Stimulated activated CD4-positive, alpha-beta T cell treated with anti-CD3 and anti-CD28 coated beads, Interleukin-12 subunit alpha, Interleukin-12 subunit beta, amount 100 ng/mL, for 4 hours (primary cell): ENCODE results near the gene COMMD1.
A peak's percentile ranks its signal among the peaks of the same experiment; 100 is the strongest.
"Not testable (repeated sequence)": the region's sequence is repeated elsewhere in the genome, so short reads cannot be mapped to it uniquely, and the experiment has no call there.

Experiments used
- DNase-seq: peaks from one replicate; pipeline ENCODE4 v3.0.0-alpha.2; 2020

Gene COMMD1

DNA sequence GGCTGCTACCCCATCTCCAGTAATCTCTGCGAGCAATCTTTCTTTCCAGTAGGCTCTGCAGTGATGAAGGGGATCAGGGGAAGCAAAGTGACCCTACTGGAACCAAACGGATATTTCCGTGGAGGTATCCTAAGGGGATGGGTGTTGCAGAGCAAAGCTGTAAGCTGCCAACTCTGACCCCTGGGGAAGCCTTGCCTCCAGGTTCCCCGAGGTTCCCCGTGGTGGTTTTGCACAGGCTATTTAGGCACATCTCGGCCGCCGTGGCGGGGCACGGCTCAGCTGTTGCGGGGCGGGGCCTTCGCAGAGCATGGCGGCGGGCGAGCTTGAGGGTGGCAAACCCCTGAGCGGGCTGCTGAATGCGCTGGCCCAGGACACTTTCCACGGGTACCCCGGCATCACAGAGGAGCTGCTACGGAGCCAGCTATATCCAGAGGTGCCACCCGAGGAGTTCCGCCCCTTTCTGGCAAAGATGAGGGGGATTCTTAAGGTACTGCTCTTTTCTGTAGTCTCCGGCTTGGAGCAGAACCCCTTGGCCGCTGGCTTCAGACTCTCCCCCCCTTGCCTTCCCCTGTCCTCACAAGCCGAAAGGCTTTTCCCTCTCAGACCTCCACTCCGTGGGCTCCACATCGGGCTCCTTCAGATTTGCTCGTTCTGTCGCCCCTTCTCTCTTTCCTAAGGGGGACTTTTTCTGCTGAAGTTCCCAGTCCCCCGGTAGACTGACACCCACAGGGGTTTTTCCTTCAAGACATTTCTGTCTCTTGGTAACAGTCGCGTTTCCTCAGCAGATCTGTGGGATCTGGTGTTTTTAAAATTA, at the start of gene COMMD1:
Gene COMMD1 (plus strand): TSS at position 303 of the 814 bp plus-strand sequence. CDS start 5 bp downstream, at position 308.
- peak; percentile 78 for DNase-seq

- DNase-seq, result no peak
Measured at GRCh38 chr2:61857224-61857623, 48.2 kb upstream of the COMMD1 start.

DNA sequence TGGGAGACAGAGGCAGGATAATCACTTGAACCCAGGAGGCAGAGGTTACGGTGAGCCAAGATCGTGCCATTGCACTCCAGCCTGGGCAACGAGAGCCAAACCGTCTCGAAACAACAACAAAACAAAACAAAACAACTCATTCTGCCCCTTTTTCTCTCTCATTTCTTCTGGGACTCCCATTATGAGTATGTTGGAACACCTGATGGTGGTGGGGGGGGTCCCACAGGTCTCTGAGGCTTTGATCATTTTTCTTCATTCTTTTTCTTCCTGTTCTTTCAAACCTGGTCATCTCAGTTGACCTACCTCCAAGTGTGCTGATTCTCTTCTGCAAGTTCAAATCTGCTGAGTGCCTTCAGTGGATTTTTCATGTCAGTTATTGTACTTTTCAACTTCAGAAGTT, 43.4 kb upstream of the COMMD1 start:
- no peak for DNase-seq

- DNase-seq, result not testable (repeated sequence)
Measured at GRCh38 chr2:61866482-61867089, 38.9 kb upstream of the COMMD1 start.

DNA sequence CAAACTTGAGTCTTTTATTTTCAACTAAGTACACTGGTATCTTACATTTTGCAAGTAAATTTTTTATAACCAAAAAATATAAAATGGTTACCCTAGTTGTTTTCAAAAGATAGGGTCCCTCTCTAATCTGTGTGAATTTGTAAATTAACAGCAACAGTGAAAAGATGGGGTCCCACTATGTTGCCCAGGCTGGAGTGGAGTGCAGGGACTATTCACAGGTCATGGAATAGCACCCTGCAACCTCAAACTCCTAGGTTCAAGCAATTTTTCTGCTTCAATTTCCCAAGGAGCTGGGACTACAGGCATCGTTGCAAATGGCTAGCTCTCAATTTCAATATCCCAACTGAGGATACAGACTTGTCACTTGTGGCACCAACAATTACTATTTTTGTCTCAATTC, 29.1 kb upstream of the COMMD1 start:
- no peak for DNase-seq

GRCh38 chr2:61877571-61878245, 27.8 kb upstream of the COMMD1 start:
- no peak for DNase-seq

GRCh38 chr2:61878761-61879160, 26.7 kb upstream of the COMMD1 start:
- no peak for DNase-seq

- DNase-seq, result not testable (repeated sequence)
Measured at GRCh38 chr2:61879351-61879750, 26.1 kb upstream of the COMMD1 start.

GRCh38 chr2:61882850-61883249, 22.6 kb upstream of the COMMD1 start:
- no peak for DNase-seq

DNA sequence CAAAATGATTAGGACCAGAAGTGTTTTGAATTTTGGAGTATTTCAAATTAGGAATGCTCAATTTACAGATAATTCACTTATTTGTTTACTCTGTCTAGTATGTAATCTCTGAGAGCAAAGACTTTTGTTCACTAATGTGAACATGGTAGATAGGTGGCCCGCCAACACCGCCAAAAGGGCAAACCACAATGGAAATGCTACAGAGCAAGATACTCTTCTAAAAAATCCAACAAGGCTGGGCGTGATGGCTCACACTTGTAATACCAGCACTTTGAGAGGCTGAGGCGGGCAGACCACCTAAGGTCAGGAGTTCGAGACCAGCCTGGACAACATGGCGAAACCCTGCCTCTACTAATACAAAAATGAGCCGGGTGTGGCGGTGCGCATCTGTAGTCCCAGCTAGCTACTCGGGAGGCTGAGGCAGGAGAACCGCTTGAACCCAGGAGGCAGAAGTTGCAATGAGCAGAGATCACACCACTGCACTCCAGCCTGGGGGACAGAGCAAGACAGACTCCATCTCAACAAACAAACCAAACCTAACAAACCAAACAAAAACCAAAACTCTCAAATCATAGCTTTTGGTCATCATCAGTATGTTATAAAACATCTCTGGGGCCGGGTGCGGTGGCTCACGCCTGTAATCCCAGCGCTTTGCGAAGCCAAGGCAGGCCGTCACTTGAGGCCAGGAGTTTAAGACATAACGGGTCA, 19.4 kb upstream of the COMMD1 start:
- no peak for DNase-seq

GRCh38 chr2:61887717-61888266, 17.7 kb upstream of the COMMD1 start:
- DNase-seq, result no peak

DNA sequence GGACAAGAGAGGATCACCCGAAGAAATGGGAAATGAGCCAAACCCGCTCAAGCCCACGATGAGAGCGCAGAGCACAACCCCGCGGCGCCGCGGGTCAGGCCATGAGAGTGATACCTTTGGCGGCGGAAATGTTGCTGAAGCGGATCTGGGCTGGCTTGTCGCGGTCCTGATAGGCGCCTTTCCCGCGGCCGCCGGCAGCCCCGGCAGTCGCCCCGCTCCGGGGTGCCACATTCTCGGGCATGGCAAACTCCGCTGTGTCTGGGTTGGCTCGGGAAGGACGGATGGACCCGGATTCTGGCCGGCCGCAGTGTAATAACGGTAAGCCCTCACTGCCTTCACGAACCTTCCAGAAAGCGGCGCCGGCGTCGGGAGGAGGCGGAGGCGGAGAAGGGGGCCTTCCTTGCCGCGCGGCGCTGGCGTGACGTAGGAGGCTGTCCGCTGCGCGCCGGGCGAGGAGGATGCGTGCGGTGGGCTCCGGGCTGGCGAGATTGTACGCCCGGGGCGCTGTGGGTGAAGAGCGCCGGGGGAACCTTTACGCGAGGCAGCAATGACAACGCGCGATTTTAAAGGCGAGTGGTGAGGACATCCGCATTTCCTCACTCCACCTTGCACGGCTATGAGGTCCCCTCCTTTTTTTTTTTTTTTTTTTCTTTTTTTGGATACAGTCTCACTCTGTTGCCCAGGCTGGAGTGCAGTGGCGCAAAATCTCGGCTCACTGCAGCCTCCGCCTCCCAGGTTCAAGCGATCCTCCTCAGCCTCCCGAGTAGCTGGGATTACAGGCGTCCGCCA, 17.0 kb upstream of the COMMD1 start, which contains the start of gene CCT4:
Gene CCT4 (minus strand): TSS at position 390 of the 789 bp plus-strand sequence. CDS start 149 bp downstream, at position 241.
- peak; percentile 89 for DNase-seq

- no peak for DNase-seq
Measured at GRCh38 chr2:61898810-61899209, 6.7 kb upstream of the COMMD1 start.

DNA sequence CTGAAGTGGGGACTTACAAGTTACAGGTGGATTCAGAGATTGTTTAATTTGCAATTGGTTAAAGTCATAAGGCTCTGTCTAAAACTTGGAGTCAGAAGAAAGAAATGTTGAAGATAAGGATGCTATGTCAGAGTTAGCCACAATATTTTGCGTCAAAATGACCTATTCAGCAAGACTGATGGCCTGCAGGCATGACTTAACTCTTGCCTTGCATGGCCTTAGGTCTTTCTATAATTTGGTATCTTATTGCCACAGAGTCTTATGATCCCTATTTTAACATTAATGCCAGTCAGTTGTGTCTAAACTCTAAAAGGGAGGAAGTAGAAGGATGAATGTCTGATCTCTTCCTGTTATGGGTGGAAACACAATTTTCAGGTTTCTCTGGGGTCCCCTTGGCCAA, 5.2 kb upstream of the COMMD1 start:
- no peak for DNase-seq

DNA sequence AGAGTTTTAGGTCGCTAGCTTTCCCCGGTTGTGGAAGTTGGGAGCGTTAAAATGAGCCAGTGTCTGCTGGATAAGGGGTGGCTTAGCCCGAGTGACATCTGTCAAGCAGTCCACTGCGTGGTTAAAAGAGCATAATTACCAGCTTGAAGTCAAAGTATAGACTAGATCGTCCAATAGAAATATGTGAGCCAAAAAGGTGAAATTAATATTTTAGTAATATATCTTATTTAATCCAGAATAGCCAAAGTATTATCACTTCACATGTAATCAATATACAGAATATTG, 654 bp downstream of the COMMD1 start:
- no peak for DNase-seq

GRCh38 chr2:61909116-61909515, 3.6 kb downstream of the COMMD1 start:
- no peak for DNase-seq

- DNase-seq, result no peak
Measured at GRCh38 chr2:61910603-61911002, 5.1 kb downstream of the COMMD1 start.

DNA sequence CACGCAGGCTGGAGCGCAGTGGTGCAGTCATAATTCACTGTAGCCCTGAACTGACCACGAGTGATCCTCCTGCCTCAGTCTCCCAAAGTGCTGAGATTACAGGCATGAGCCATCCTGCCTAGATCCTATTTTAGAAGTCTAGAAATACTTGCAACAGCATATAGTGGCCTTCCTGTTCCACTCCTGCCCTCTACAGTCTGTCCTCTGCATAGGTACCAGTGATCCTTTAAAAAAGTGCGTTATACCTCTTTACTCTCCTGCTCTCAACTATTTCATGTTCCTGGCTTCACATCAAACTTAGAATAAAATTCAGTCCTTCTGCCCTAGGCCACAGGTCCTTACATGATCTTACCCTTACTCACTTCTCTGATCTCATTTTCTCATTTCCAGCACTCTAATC, 6.0 kb downstream of the COMMD1 start:
- no peak for DNase-seq

- DNase-seq, result not testable (repeated sequence)
Measured at GRCh38 chr2:61914794-61915193, 9.3 kb downstream of the COMMD1 start.

- no peak for DNase-seq
Measured at GRCh38 chr2:61920548-61920947, 15.1 kb downstream of the COMMD1 start.

DNA sequence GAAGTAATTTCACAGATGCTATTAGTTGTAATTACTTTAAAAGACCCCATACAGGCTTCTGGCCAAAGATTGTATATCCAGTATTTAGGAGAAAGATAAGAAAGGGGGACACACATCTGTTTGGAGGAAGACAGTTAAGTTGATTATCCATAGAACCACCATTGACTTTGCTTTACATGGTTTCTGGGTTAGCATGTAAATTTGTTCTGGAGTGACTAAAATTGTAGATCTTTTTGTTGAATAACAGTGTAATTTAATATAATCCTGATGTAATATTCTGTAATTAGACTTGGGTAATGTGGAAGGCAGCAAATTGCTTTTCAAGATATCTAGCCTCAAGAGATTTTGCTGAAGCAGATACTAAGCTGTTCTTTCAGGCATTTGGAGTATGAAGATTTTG, 17.2 kb downstream of the COMMD1 start:
- DNase-seq, result no peak
